ENCODE data around the gene ITPR3. TPM values are rescaled to one million over a fixed set of nuclear protein-coding genes. Genes with fewer than 3 reads are reported as not detected.
A peak's percentile ranks its signal among the peaks of the same experiment; 100 is the strongest.

ITPR3 gene
- total RNA-seq, 2 donors from 2014 or later = 29.6 to 33.3 TPM

- TF ChIP-seq, protein P1, sequence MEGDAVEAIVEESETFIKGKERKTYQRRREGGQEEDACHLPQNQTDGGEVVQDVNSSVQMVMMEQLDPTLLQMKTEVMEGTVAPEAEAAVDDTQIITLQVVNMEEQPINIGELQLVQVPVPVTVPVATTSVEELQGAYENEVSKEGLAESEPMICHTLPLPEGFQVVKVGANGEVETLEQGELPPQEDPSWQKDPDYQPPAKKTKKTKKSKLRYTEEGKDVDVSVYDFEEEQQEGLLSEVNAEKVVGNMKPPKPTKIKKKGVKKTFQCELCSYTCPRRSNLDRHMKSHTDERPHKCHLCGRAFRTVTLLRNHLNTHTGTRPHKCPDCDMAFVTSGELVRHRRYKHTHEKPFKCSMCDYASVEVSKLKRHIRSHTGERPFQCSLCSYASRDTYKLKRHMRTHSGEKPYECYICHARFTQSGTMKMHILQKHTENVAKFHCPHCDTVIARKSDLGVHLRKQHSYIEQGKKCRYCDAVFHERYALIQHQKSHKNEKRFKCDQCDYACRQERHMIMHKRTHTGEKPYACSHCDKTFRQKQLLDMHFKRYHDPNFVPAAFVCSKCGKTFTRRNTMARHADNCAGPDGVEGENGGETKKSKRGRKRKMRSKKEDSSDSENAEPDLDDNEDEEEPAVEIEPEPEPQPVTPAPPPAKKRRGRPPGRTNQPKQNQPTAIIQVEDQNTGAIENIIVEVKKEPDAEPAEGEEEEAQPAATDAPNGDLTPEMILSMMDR (conservative IDR thresholded peaks at IDR 0.05) = no peak
- H3K27me3 ChIP-seq (ENCODE audit: control insufficient read depth, insufficient read depth, low read length, poor library complexity, severe bottlenecking) = no peaks in the 10 kb centered on the region
- no peak for DNase-seq
- H3K36me3 Mint-ChIP-seq (ENCODE audit: low read depth) = peaks cover 28% of the 10 kb centered on the region
- H3K9me3 ChIP-seq (ENCODE audit: control insufficient read depth, low read length) = no peaks in the 10 kb centered on the region
- H3K36me3 ChIP-seq (ENCODE audit: control insufficient read depth, insufficient read depth, low read length) = peaks cover 36% of the 10 kb centered on the region
- H3K9ac ChIP-seq (ENCODE audit: extremely low read depth, low read length, poor library complexity, severe bottlenecking) = no peak overlapping the region
- no peaks in the 10 kb centered on the region for H3K4me1 ChIP-seq (ENCODE audit: control insufficient read depth, insufficient read depth, low read length)
- no peak overlapping the region for H3K4me3 Mint-ChIP-seq
- 95% methylated on average over 8 of the region's 8 CpGs; no CpG with 5 or more reads in 1 of the 2 experiments for WGBS, 2 experiments (ENCODE audit: insufficient coverage in 1 of 2, insufficient read length in 1 of 2)
- no peak overlapping the region for H3K27ac ChIP-seq (ENCODE audit: low read depth, low read length)
- H3K27me3 Mint-ChIP-seq (ENCODE audit: insufficient read depth) = no peaks in the 10 kb centered on the region
- H3K27ac Mint-ChIP-seq = no peak overlapping the region
- no peak overlapping the region for H3K4me3 ChIP-seq (ENCODE audit: low read length)
- peaks cover 16% of the 10 kb centered on the region for H3K4me1 Mint-ChIP-seq
- no peaks in the 10 kb centered on the region for H3K9me3 Mint-ChIP-seq
These were observed 45.9 kb upstream of the ITPR3 start for GRCh38 chr6:33575211-33575610.

- TF ChIP-seq, protein P1 (conservative IDR thresholded peaks at IDR 0.05) = no peak
- Mint-ChIP-seq H3K4me3 (no peak overlapping the region), H3K27ac (peak overlapping the region; percentile 66), H3K9me3 (no peaks in the 10 kb centered on the region), H3K4me1 (peaks cover 7% of the 10 kb centered on the region), H3K27me3 (ENCODE audit: insufficient read depth) (no peaks in the 10 kb centered on the region), H3K36me3 (ENCODE audit: low read depth) (peaks cover 28% of the 10 kb centered on the region)
- 96% methylated on average over 9 to 11 of the region's 11 CpGs for WGBS, 2 experiments (ENCODE audit: insufficient coverage in 1 of 2, insufficient read length in 1 of 2)
- Histone ChIP-seq H3K36me3 (ENCODE audit: control insufficient read depth, insufficient read depth, low read length) (peaks cover 36% of the 10 kb centered on the region), H3K9me3 (ENCODE audit: control insufficient read depth, low read length) (no peaks in the 10 kb centered on the region), H3K4me1 (ENCODE audit: control insufficient read depth, insufficient read depth, low read length) (no peaks in the 10 kb centered on the region), H3K27me3 (ENCODE audit: control insufficient read depth, insufficient read depth, low read length, poor library complexity, severe bottlenecking) (no peaks in the 10 kb centered on the region), H3K9ac (ENCODE audit: extremely low read depth, low read length, poor library complexity, severe bottlenecking) (no peak overlapping the region), H3K4me3 (ENCODE audit: low read length) (no peak overlapping the region), H3K27ac (ENCODE audit: low read depth, low read length) (no peak overlapping the region)
- DNase-seq = no peak
These were observed 44.5 kb upstream of the ITPR3 start for GRCh38 chr6:33576668-33577067.

DNA sequence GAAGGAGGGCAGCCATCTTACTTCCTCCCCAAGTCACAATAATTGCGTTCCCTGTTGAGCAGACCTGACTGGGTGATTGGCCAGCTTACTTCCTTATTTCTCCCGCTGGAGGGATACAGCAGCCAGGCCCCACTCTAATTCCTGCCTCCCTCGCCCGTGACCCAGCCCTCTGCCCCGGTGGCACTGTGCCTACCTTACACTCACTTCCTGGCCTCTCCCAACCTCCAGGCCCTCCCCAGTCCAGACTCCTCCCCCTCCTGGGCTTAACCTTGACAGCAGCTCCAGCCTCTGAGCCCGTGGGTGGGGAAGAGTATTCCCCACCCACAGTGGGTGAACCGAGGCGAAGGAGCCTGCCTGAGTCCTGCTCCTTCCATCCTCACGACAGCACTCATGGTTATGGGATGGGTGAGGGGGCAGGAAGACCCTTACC, 44.0 kb upstream of the ITPR3 start:
- Histone ChIP-seq H3K4me3 (ENCODE audit: low read length) (no peak overlapping the region), H3K36me3 (ENCODE audit: control insufficient read depth, insufficient read depth, low read length) (peaks cover 36% of the 10 kb centered on the region), H3K4me1 (ENCODE audit: control insufficient read depth, insufficient read depth, low read length) (no peaks in the 10 kb centered on the region), H3K9ac (ENCODE audit: extremely low read depth, low read length, poor library complexity, severe bottlenecking) (no peak overlapping the region), H3K27ac (ENCODE audit: low read depth, low read length) (no peak overlapping the region), H3K27me3 (ENCODE audit: control insufficient read depth, insufficient read depth, low read length, poor library complexity, severe bottlenecking) (no peaks in the 10 kb centered on the region), H3K9me3 (ENCODE audit: control insufficient read depth, low read length) (no peaks in the 10 kb centered on the region)
- H3K36me3 Mint-ChIP-seq (ENCODE audit: low read depth) = peaks cover 28% of the 10 kb centered on the region
- no peaks in the 10 kb centered on the region for H3K9me3 Mint-ChIP-seq
- no peak for DNase-seq
- H3K4me3 Mint-ChIP-seq = no peak overlapping the region
- H3K27me3 Mint-ChIP-seq (ENCODE audit: insufficient read depth) = no peaks in the 10 kb centered on the region
- WGBS, 2 experiments (ENCODE audit: insufficient coverage in 1 of 2, insufficient read length in 1 of 2) = 89% methylated on average over 5 to 9 of the region's 9 CpGs
- peaks cover 5% of the 10 kb centered on the region for H3K4me1 Mint-ChIP-seq
- no peak overlapping the region for H3K27ac Mint-ChIP-seq
- TF ChIP-seq, protein P1 (conservative IDR thresholded peaks at IDR 0.05) = no peak

All from endodermal cell (in vitro differentiated cells).